ENCODE measurements around the gene AQP6. TPM values are rescaled to one million over a fixed set of nuclear protein-coding genes. Genes with fewer than 3 reads are reported as not detected.

Gene AQP6
- total RNA-seq, 1 donor from 2014 or later = 0.37 TPM

DNA sequence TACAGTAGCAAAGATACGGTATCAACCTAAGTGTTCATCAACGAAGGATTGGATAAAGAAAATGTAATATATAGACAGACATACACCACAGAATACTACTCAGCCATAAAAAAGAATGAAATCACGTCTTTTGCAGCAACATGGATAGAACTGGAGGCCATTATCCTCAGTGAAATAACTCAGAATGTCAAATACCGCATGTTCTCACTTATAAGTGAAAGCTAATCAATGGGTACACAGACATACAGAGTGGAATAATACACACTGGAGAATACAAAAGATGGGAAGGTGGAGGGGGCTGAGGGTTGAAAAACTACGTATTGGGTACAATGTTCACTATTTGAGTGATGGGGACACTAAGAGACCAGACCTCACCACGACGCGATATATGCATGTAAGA is 51.5 kb downstream of the AQP6 start:
- TF ChIP-seq, protein P1, sequence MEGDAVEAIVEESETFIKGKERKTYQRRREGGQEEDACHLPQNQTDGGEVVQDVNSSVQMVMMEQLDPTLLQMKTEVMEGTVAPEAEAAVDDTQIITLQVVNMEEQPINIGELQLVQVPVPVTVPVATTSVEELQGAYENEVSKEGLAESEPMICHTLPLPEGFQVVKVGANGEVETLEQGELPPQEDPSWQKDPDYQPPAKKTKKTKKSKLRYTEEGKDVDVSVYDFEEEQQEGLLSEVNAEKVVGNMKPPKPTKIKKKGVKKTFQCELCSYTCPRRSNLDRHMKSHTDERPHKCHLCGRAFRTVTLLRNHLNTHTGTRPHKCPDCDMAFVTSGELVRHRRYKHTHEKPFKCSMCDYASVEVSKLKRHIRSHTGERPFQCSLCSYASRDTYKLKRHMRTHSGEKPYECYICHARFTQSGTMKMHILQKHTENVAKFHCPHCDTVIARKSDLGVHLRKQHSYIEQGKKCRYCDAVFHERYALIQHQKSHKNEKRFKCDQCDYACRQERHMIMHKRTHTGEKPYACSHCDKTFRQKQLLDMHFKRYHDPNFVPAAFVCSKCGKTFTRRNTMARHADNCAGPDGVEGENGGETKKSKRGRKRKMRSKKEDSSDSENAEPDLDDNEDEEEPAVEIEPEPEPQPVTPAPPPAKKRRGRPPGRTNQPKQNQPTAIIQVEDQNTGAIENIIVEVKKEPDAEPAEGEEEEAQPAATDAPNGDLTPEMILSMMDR (IDR thresholded peaks at IDR 0.05; ENCODE audit: partially characterized antibody, unreplicated experiment) = no peak
- peaks cover 8% of the 10 kb centered on the region for H3K27me3 Mint-ChIP-seq (ENCODE audit: unreplicated experiment)
- H3K4me1 Mint-ChIP-seq (ENCODE audit: low read depth, unreplicated experiment) = peaks cover 19% of the 10 kb centered on the region
- no peak overlapping the region for H3K27ac Mint-ChIP-seq (ENCODE audit: unreplicated experiment)
- no peaks in the 10 kb centered on the region for H3K36me3 Mint-ChIP-seq (ENCODE audit: unreplicated experiment)
- peak overlapping the region; percentile 100 for H3K4me3 Mint-ChIP-seq (ENCODE audit: unreplicated experiment)
- H3K9me3 Mint-ChIP-seq (ENCODE audit: unreplicated experiment) = no peaks in the 10 kb centered on the region
- DNase-seq = no peak

DNA sequence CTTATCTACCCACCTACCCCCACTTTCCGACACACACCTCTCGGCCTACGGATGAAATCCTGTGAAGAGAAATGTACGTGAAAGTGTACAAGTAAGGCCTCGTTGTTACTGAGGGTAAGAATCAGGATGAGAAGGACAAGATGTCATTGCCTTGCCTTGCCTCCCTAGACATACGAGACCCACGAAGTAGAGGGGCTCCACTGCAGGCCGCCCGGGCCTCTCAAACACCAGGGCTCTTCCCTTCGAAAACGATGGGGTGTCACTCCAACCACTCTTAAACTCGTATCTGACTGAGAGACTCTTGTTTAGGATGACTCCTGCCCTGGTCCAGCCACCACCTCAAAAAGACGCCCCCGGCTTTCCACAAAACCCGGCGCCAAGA is 52.0 kb downstream of the AQP6 start:
- Mint-ChIP-seq H3K27me3 (ENCODE audit: unreplicated experiment) (peaks cover 8% of the 10 kb centered on the region), H3K9me3 (ENCODE audit: unreplicated experiment) (no peaks in the 10 kb centered on the region), H3K36me3 (ENCODE audit: unreplicated experiment) (no peaks in the 10 kb centered on the region), H3K27ac (ENCODE audit: unreplicated experiment) (peak overlapping the region; percentile 23), H3K4me3 (ENCODE audit: unreplicated experiment) (peak overlapping the region; percentile 100), H3K4me1 (ENCODE audit: low read depth, unreplicated experiment) (peaks cover 18% of the 10 kb centered on the region)
- no peak for DNase-seq
- TF ChIP-seq, protein P1 (IDR thresholded peaks at IDR 0.05; ENCODE audit: partially characterized antibody, unreplicated experiment) = no peak

DNA sequence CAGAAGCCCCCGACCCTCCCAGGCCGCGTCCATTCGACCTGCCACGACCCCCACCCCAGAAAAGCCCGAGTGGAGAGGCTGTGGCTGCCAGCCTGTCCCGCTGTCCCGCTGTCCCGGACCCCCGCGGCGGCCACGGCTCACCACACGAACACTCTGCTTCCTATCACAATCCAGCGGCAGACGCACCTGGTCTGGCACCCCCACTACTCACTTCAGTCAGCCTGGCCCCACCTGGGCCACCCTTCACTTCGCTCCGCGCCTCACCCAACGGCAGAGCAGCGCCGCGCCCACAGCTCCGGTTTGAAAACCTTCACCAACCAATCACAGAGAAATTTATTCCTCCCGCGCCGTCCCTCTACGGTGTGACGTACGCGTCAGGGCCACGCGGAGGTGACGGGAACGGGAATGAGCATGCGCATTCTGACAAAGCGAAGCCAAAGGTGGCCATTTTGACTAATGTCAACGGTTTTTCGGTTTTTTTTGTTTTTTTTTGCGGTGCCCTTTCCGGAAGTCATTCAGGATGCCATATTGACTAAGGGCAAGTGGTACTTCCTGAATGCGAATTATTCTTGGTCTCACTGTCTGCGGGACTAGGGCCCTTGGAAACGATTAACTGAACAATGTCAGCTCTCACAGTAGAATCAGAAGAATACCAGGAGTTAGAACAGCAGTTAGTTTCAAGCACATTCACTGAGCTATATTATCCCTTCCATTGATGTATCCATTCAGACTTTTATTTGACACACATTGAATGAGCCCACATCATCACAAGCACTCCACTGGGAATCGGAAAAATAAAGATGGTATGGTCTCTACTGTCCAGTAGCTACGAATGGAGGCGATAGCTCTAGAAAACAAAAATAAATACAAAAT is 52.7 kb downstream of the AQP6 start, which contains the start of gene RACGAP1:
RACGAP1 (minus strand) TSS at position 308 of the 873 bp plus-strand sequence. CDS start 8,779 bp downstream, outside the sequence.
- Mint-ChIP-seq H3K4me3 (ENCODE audit: unreplicated experiment) (peak within 1 kb of the TSS; percentile 100), H3K36me3 (ENCODE audit: unreplicated experiment) (no peaks in the 10 kb centered on the region), H3K4me1 (ENCODE audit: low read depth, unreplicated experiment) (peaks cover 18% of the 10 kb centered on the region), H3K27me3 (ENCODE audit: unreplicated experiment) (peaks cover 8% of the 10 kb centered on the region), H3K9me3 (ENCODE audit: unreplicated experiment) (no peaks in the 10 kb centered on the region), H3K27ac (ENCODE audit: unreplicated experiment) (peak within 1 kb of the TSS; percentile 84)
- DNase-seq = peak; percentile 92
- TF ChIP-seq, protein P1 (IDR thresholded peaks at IDR 0.05; ENCODE audit: partially characterized antibody, unreplicated experiment) = no peak

DNA sequence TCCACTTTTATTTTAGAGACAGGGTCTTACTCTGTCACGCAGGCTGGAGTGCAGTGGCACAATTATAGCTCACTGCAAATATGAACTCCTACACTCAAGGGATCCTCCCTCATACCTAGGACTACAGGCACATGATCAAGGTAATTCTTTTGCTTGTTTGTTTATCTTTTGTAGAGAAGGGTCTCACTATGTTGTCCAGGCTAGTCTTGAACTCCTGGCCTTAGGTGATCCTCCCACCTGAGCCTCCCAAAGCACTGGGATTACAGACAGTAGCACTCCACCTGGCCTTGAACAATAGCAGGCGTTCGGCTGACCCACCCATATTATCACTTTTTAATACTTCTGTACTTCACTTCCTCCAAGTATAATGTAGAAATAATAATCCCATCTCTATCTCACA is 53.9 kb downstream of the AQP6 start:
- Mint-ChIP-seq H3K4me3 (ENCODE audit: unreplicated experiment) (no peak overlapping the region), H3K27ac (ENCODE audit: unreplicated experiment) (no peak overlapping the region), H3K9me3 (ENCODE audit: unreplicated experiment) (no peaks in the 10 kb centered on the region), H3K36me3 (ENCODE audit: unreplicated experiment) (no peaks in the 10 kb centered on the region), H3K27me3 (ENCODE audit: unreplicated experiment) (peaks cover 6% of the 10 kb centered on the region), H3K4me1 (ENCODE audit: low read depth, unreplicated experiment) (peaks cover 9% of the 10 kb centered on the region)
- TF ChIP-seq, protein P1 (IDR thresholded peaks at IDR 0.05; ENCODE audit: partially characterized antibody, unreplicated experiment) = no peak
- no peak for DNase-seq

Other genes with a start within 250 kb of the AQP6 start
- gene TMBIM6, start 231.4 kb upstream of the AQP6 start, total RNA-seq (ENCODE audit: unreplicated experiment) = 278 TPM
- gene NCKAP5L, start 144.5 kb upstream of the AQP6 start, total RNA-seq (ENCODE audit: unreplicated experiment) = 64.3 TPM
- gene BCDIN3D, start 129.8 kb upstream of the AQP6 start, total RNA-seq (ENCODE audit: unreplicated experiment) = 5.9 TPM
- 3.5 TPM for gene FAIM2, start 69.0 kb upstream of the AQP6 start, total RNA-seq (ENCODE audit: unreplicated experiment)
- not detected for gene AQP2, start 22.2 kb upstream of the AQP6 start, total RNA-seq (ENCODE audit: unreplicated experiment)
- gene AQP5, start 11.1 kb upstream of the AQP6 start, total RNA-seq (ENCODE audit: unreplicated experiment) = not detected
- 47.1 TPM for gene RACGAP1, start 52.5 kb downstream of the AQP6 start, total RNA-seq (ENCODE audit: unreplicated experiment)
- gene ASIC1, start 84.6 kb downstream of the AQP6 start, total RNA-seq (ENCODE audit: unreplicated experiment) = 451 TPM
- gene SMARCD1, start 112.4 kb downstream of the AQP6 start, total RNA-seq (ENCODE audit: unreplicated experiment) = 152 TPM
- gene GPD1, start 131.1 kb downstream of the AQP6 start, total RNA-seq (ENCODE audit: unreplicated experiment) = 0.81 TPM
- gene COX14, start 139.3 kb downstream of the AQP6 start, total RNA-seq (ENCODE audit: unreplicated experiment) = 23.3 TPM
- 125 TPM for gene CERS5, start 194.4 kb downstream of the AQP6 start, total RNA-seq (ENCODE audit: unreplicated experiment)